SH-SY5Y (cell line): ENCODE data around the gene KCMF1.
A peak's percentile ranks its signal among the peaks of the same experiment; 100 is the strongest.

Source experiments
- GATA2 ChIP-seq: IDR thresholded peaks from 2 replicates; pipeline ENCODE4 v1.6.1; 2011; ENCODE audit warnings: mild to moderate bottlenecking, low read depth, low read length
- GATA3 ChIP-seq: IDR thresholded peaks from 2 replicates; pipeline ENCODE4 v1.6.1; 2011; ENCODE audit warnings: low read depth, mild to moderate bottlenecking, low read length, moderate library complexity

DNA sequence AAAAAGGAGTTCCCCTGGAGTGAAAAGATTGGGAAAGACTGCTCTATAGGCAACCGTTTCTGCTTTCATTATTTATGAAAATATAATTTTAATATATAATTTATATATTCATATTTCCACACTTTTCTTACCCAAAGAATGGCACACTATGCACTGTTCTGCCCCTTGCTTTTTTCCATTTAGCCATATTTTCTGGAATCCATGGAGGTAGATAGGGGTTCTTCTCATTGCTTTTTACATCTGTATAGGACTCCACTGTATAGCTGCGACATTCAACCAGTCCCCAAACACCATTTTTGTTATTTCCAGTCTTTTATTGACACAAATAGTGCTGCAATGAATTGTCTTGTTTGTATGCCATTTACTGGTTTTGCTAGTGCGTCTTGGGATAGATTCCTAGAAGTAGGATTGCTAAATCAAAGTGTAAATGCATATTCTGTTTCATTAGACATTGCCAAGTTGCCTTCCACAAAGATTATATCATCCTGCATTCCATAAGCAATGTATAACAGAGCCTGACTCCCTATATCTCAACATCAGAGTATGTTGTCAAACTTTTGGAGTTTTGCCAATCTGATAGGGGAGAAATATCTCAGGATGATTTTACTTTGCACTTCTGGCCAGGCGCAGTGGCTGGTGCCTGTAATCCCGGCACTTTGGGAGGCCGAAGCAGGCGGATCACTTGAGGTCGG, 135.7 kb downstream of the KCMF1 start:
- peak; percentile 84 for TF ChIP-seq GATA2
- TF ChIP-seq GATA3, result peak; percentile 81
